Subcutaneous adipose tissue (tissue), 4 donors: ENCODE results near the gene GAPVD1. TPM values are rescaled to one million over a fixed set of nuclear protein-coding genes. Genes with fewer than 3 reads are reported as not detected.

Source experiments
- small RNA-seq: library from RNA; depleted of rRNA; stranded (forward); fragments of <200 nt; gene quantifications from one replicate; pipeline ENCODE3, GENCODE V24; 2016
- total RNA-seq, 4 donors: library from RNA; depleted of rRNA; stranded (reverse); fragments of >200 nt; gene quantifications; one replicate each; pipeline ENCODE4 v1.1.0, GENCODE V29; 2016
- TF ChIP-seq, protein P1 (sequence below): fragments of 450-650 bp; IDR thresholded peaks from one replicate; pipeline ENCODE4 v1.5.1; 2016; ENCODE audit warnings: low read depth, mild to moderate bottlenecking, control low read depth, antibody characterized with exemption, moderate library complexity

Gene GAPVD1
- total RNA-seq, 4 donors from 2014 or later, result 57.7 to 85.3 (median 62.9) TPM

DNA sequence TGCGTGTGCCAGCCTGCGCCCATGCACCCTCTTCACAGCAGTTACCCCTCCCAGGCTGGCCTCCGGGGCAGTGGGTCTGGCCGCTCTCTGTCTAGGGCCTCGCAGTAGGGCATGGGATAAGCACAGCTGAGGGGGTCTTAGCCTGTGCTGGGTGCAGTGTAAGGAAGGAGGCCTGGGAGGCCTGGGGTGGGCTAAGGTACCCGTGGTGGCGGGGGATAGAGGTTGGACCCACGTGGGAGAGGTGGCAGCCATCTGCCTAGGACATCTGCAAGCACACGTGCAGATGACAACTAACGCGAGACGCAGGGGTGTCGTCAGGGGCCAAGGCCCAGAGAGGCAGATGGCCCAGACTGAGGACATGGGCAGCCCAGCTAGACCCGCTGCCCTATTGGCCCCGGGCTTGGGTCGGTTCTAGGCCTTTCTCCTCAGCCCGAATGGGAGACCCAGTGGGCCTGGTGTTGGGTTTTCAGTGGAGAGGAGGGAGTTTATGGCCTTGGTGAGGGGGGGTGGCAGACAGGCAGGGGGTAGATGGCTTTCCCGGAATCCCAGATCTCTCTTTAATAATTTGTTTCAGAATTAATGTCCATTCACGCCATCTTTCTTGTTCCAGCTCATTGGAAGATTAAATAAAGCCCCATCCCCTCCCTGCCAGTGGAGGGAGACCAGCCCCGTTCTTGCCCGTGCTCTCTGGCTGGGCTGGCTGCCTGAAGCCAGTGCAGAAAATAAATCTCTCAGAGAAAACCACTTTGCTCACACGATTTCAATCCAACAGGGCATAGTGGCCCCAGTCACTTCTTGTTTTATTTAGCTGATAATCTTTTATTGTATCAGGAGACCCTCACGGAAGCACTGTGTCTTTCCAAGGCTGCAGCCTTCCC lies 154.2 kb downstream of the GAPVD1 start:
- TF ChIP-seq, protein P1, sequence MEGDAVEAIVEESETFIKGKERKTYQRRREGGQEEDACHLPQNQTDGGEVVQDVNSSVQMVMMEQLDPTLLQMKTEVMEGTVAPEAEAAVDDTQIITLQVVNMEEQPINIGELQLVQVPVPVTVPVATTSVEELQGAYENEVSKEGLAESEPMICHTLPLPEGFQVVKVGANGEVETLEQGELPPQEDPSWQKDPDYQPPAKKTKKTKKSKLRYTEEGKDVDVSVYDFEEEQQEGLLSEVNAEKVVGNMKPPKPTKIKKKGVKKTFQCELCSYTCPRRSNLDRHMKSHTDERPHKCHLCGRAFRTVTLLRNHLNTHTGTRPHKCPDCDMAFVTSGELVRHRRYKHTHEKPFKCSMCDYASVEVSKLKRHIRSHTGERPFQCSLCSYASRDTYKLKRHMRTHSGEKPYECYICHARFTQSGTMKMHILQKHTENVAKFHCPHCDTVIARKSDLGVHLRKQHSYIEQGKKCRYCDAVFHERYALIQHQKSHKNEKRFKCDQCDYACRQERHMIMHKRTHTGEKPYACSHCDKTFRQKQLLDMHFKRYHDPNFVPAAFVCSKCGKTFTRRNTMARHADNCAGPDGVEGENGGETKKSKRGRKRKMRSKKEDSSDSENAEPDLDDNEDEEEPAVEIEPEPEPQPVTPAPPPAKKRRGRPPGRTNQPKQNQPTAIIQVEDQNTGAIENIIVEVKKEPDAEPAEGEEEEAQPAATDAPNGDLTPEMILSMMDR, result no peak

DNA sequence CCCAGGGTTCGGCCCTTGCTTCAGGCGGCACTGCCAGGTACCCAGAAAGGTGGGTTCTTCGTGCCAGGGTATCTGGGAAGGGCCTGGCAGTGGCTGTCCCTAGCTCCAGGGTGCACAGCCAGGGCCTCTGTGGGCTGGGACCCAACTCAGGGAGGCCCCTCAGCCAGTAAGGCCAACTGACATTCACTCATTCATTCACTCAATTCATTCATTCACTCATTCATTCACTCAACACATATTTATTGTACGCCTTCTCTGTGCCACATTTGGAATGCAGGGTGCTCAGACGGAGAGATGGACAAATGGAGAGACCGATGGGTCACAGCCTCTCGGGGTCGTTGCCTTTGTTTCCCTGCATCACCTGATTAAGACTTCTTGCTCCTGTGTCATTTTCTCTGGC lies 154.9 kb downstream of the GAPVD1 start:
- TF ChIP-seq, protein P1, result no peak

Small RNA genes within 50 kb of the gene (small RNA-seq; reads per million reads assigned to genes)
- gene AL354710.1 (not detected), gene RNU6-1020P (not detected)

Other genes starting within 250 kb of the GAPVD1 start
- 10 to 100 TPM in 2 of 4 donors, 1 to 10 TPM in 2; 6.0 to 19.4 (median 10.1) TPM for gene SCAI, start 118.3 kb upstream of the GAPVD1 start, total RNA-seq
- gene PPP6C, start 72.0 kb upstream of the GAPVD1 start, total RNA-seq, result 10 to 100 TPM; 32.2 to 59.8 (median 45.2) TPM
- gene RABEPK, start 61.3 kb upstream of the GAPVD1 start, total RNA-seq, result 10 to 100 TPM; 11.9 to 20.7 (median 16.2) TPM
- 100 to 1,000 TPM in 2 of 4 donors, 10 to 100 TPM in 2; 50.3 to 147 (median 99.4) TPM for gene HSPA5, start 20.5 kb upstream of the GAPVD1 start, total RNA-seq